ENCODE measurements around the gene ZNF441.
"Not testable (repeated sequence)": the region's sequence is repeated elsewhere in the genome, so short reads cannot be mapped to it uniquely, and the experiment has no call there.

The ZNF441 gene

GRCh38 chr19:11781295-11782057 lies 14.7 kb downstream of the ZNF441 start:
- DNase-seq: no peak

GRCh38 chr19:11783767-11784166 lies 17.0 kb downstream of the ZNF441 start:
- no peak for DNase-seq

GRCh38 chr19:11784356-11784755 lies 17.6 kb downstream of the ZNF441 start:
- DNase-seq: no peak

- DNase-seq: no peak
Observed at GRCh38 chr19:11787536-11787935, 20.7 kb downstream of the ZNF441 start.

GRCh38 chr19:11792942-11793341 lies 26.1 kb downstream of the ZNF441 start:
- no peak for DNase-seq

- DNase-seq: peak; percentile 70
Observed at GRCh38 chr19:11797491-11797890, 30.7 kb downstream of the ZNF441 start.

- peak; percentile 83 for DNase-seq
Observed at GRCh38 chr19:11798391-11799330, 31.9 kb downstream of the ZNF441 start, which contains the start of gene ZNF491. TSS of gene ZNF491 (plus strand) at chr19:11798523. CDS start at chr19:11805954, 7,431 bp downstream.

- DNase-seq: no peak
Observed at GRCh38 chr19:11806354-11807098, 39.7 kb downstream of the ZNF441 start.

GRCh38 chr19:11807099-11807380 lies 40.2 kb downstream of the ZNF441 start:
- DNase-seq: no peak

GRCh38 chr19:11813703-11814028 lies 46.9 kb downstream of the ZNF441 start:
- no peak for DNase-seq

GRCh38 chr19:11814029-11814699 lies 47.4 kb downstream of the ZNF441 start, which contains the start of gene ZNF440:
TSS of gene ZNF440 (plus strand) at chr19:11814273. CDS start at chr19:11814448, 175 bp downstream.
- DNase-seq: peak; percentile 79

GRCh38 chr19:11814700-11815035 lies 47.9 kb downstream of the ZNF441 start:
- DNase-seq: no peak

GRCh38 chr19:11821474-11822109 lies 54.8 kb downstream of the ZNF441 start:
- DNase-seq: no peak

- not testable (repeated sequence) for DNase-seq
Observed at GRCh38 chr19:11828957-11829876, 62.4 kb downstream of the ZNF441 start.

GRCh38 chr19:11832253-11832912 lies 65.6 kb downstream of the ZNF441 start:
- DNase-seq: no peak

GRCh38 chr19:11833541-11833940 lies 66.7 kb downstream of the ZNF441 start:
- DNase-seq: no peak

All from activated CD4-positive, alpha-beta T cell treated with anti-CD3 and anti-CD28 coated beads, Interleukin-2, amount 50 U/mL, for 1 hour (primary cell).